Measurements from ENCODE around the gene NPPB. TPM values are rescaled to one million over a fixed set of nuclear protein-coding genes. Genes with fewer than 3 reads are reported as not detected.
A peak's percentile ranks its signal among the peaks of the same experiment; 100 is the strongest.

The NPPB gene
- total RNA-seq, 1 donor from 2014 or later, result not detected

DNA sequence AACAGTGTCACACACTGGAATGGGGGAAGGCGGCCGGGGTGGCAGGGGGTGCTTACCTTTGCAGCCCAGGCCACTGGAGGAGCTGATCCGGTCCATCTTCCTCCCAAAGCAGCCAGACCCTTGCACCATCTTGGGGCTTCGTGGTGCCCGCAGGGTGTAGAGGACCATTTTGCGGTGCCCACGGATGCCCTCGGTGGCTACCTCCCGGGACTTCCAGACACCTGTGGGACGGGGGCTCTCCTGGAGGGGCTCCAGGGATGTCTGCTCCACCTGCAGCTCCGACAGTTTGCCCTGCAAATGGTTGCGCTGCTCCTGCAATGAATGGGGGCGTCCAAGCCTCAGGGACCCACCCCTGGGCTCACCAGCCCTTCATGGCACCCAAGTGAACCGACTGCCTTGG lies 587 bp downstream of the NPPB start:
- DNase-seq (ENCODE audit: low read depth in 2 of 2), result no peak

- no peak for DNase-seq (ENCODE audit: low read depth in 2 of 2)
Observed at GRCh38 chr1:11857164-11857851, 1.4 kb downstream of the NPPB start.

DNA sequence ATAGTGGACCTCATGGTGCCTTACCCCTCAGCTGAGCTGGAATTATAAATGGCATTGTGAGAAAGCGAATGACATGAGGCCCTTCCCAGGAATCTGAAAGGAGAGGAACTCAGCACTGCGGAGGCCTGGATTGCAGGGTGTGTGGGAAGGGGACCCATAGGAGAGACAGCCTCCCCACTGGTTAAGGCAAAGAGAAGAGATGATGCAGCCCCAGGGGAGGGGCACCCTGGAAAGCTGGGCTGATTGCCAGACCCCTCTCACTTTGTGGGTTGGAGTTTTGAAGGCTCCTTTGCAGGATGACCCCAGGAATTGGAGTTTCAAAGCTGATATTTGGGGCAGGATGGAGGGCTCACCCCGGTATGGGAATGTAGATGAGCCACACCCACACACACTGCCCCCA lies 2.0 kb downstream of the NPPB start:
- no peak for DNase-seq (ENCODE audit: low read depth in 2 of 2)

GRCh38 chr1:11855430-11855829 lies 3.3 kb downstream of the NPPB start:
- DNase-seq (ENCODE audit: low read depth in 2 of 2), result no peak

DNA sequence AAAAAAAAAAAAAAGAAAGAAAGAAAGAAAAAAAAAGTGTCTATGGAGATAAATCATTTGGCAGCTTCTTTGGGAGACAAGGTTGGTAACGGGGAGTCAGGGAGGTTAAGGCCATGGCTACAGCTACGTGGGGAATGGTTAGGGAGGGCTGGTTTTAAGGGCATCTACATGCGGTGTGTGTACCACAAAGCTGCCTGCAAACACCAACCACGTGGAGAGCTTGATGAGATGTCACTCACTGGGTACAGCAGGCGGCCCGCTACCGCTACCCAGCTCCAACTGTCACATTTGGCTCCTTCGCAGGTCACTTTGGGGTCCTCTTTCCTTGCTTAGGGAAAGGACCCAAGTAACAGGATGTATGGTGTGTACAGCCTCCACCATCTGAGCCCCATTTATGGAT lies 4.2 kb downstream of the NPPB start:
- no peak for DNase-seq (ENCODE audit: low read depth in 2 of 2)

DNA sequence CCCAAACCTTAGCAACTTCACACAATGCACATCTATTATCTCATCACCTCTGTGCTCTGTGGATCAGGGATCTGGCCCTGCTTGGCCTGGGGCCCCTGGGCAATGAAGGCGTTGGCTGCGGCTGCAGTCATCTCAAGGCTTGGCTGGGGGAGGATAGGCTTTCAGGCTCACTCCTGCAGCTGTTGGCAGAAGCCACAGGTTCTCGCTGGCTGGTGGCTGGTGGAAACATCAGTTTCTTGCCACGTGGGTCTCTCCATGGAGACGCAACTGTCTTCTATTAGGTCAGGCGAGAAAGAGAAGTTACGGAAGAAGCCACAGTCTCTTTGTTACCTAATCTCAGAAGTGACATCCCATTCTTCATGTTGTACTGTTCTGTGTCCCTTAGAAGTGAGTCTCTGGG lies 7.6 kb downstream of the NPPB start:
- DNase-seq (ENCODE audit: low read depth in 2 of 2), result no peak

GRCh38 chr1:11850156-11850555 lies 8.6 kb downstream of the NPPB start:
- DNase-seq (ENCODE audit: low read depth in 2 of 2), result no peak

- no peak for DNase-seq (ENCODE audit: low read depth in 2 of 2)
Observed at GRCh38 chr1:11848373-11848700, 10.4 kb downstream of the NPPB start.

DNA sequence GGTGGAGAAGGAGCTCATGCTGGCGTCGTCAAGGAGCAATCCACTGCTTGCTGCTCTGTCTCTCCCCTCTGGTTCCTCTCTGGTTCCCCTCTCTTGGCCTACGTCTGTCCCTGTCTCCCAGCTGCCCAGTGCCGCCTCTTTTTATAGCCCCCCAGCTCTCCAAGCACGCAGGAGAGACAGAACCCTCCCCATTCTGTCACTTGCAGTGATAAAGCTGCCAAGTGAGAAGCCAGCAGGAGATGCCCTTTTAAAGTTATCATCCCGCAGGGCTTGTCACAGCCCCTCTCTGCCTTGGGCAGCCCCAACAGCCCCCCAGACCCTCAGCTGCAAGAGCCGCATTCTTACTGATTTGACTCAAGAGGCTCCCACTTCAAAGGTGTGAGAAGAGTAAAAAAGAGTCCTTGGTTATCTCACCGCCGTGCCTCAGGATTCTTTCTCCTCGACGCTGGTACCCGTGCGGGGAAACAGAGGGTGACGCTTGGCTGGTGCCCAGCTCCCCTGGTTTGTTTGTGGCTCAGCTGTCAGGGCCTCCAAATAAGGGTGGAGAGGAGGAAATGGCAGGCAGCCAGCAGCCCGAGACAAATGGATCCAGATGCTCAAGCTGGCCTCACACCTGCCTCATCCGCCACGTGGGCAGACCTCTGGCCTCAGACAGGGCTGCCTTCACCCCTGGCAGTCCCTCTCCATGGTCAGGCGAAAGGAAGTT lies 10.9 kb downstream of the NPPB start, which contains the start of gene NPPA:
Gene NPPA (minus strand): TSS at position 117 of the 706 bp plus-strand sequence. CDS start 99 bp downstream, at position 18.
- no peak for DNase-seq (ENCODE audit: low read depth in 2 of 2)

GRCh38 chr1:11845641-11846335 lies 13.0 kb downstream of the NPPB start:
- peak in 1 of 2 donors; percentile 41 for DNase-seq (ENCODE audit: low read depth in 2 of 2)

DNA sequence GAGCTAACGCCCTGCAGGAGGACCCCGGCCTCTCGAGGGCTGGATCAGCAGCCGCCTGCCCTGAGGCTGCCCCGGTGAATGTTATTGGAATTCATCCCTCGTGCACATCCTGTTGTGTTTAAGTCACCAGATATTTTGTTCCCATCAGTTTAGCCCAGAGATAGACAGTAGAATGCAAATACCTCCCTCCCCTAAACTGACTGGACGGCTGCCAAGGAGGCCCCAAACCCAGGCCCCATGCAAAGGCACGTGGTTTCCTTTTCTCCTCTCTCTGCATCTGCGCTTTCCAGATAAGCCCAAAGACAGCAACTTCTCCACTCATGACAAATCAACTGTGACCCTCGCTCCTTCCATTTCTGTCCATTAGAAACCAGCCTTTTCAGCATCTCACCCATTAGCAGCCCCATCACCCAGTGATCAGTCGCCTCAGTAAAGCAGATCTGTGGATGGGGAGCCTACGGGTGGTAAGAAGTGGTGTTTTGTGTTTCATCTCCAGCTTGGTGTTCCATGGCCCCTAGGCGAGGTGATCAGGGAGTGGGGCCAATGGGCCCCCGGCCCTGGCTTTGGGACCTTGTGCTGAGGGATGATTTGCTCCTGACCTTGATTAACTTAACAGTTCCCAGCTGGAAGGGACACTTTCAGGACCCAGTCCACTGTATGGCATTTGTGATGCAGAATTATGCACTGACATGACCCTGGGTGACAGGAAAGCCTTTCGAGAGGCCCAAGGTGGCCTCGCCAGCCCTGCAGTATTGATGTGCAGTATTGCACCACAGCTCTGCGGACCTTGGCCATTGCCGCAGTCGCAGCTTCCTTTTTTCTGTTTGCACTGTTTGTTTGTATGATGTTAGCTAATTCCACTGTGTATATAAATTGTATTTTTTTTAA lies 16.3 kb downstream of the NPPB start:
- DNase-seq (ENCODE audit: low read depth in 2 of 2), result peak; percentile 94 to 97

- DNase-seq (ENCODE audit: low read depth in 2 of 2), result peak in 1 of 2 donors; percentile 43
Observed at GRCh38 chr1:11841245-11842153, 17.2 kb downstream of the NPPB start.

DNA sequence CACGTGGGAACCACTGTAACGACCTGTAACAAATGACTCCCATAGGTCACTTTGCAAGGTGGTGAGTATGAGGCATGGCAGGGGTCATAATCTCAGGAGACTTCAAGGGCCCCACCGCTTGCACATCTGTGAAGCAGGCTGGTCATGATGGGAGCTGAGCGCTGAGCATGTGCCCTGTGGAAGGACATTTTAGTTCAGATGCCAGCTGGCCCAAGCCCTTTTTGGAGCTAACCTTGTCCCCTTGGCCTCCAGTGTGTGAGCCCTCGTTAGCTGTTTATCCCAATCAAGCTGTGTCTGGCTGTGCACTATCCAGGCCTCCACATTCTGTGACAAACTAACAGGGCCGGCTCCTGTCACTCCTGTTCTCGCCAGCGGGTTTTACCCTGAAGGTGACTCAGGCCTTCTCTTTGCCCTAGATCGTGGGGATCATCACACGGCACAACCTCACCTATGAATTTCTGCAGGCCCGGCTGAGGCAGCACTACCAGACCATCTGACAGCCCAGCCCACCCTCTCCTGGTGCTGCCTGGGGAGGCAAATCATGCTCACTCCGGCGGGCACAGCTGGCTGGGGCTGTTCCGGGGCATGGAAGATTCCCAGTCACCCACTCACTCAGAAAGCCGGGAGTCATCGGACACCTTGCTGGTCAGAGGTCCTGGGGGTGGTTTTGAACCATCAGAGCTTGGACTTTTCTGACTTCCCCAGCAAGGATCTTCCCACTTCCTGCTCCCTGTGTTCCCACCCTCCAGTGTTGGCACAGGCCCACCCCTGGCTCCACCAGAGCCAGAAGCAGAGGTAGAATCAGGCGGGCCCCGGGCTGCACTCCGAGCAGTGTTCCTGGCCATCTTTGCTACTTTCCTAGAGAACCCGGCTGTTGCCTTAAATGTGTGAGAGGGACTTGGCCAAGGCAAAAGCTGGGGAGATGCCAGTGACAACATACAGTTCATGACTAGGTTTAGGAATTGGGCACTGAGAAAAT lies 18.7 kb downstream of the NPPB start:
- DNase-seq (ENCODE audit: low read depth in 2 of 2), result peak in 1 of 2 donors; percentile 41

DNA sequence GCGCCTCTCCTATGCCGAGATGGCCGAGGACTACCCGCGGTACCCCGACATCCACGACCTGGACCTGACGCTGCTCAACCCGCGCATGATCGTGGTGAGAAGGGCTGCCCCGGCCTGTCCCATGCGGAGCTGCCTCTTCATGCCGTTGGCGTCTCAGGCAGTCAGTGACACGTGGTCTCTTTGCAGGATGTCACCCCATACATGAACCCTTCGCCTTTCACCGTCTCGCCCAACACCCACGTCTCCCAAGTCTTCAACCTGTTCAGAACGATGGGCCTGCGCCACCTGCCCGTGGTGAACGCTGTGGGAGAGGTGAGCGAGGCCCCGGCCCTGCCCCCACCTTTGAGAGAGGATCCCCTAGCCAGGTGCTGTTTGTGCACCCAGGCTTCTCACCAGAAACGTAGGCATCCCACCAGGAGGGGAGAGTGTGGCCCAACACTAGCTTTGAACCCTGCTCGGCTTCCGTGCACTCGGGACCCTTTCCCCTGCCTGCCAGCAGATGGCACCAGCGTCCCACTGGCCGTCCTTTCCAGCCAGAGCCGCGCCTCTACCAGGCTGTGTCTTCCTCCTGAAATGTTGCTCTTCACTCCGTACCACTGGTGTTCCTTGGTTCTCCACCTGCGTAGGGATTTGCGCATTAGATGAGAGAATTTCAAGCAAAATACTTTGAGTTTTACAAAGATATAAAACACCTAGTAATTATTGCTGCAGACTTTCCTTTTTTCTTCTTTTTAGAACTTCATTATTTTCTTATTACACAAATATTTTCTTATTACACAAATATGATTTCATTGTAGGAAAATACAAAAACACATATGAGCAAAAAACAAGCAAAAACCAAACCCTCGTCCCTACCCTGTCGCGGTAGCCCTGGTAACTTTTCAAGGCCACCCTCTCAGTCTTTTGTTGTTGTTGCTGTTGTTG lies 20.1 kb downstream of the NPPB start:
- peak in 1 of 2 donors; percentile 58 for DNase-seq (ENCODE audit: low read depth in 2 of 2)

DNA sequence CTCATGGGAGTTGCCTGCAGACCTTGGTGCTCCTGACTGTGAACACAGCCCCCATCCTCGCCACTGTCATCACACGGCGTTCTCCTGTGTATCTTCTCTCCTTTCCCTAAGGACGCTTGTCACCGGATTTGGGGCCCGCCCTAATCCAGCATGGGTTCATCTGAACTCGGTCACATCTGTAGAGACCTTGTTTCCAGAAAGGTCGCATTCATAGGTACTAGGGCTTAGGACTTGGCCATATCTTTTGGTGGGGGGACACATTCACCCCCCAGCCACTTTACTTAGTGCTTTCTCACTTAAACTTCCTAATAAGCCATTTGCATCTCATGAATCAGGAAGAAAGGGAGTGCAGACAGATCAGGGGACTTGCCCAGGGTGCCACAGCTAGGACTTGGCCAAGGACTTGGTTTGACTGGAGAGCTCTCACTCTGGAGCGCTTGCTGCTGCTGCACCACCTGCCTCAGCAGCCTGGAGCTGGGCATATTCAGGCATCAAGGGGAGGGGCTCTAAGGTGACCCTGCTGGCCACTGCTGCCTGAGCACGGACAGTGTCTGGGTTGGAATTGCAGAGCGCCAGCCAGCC lies 20.9 kb downstream of the NPPB start:
- no peak for DNase-seq (ENCODE audit: low read depth in 2 of 2)

DNA sequence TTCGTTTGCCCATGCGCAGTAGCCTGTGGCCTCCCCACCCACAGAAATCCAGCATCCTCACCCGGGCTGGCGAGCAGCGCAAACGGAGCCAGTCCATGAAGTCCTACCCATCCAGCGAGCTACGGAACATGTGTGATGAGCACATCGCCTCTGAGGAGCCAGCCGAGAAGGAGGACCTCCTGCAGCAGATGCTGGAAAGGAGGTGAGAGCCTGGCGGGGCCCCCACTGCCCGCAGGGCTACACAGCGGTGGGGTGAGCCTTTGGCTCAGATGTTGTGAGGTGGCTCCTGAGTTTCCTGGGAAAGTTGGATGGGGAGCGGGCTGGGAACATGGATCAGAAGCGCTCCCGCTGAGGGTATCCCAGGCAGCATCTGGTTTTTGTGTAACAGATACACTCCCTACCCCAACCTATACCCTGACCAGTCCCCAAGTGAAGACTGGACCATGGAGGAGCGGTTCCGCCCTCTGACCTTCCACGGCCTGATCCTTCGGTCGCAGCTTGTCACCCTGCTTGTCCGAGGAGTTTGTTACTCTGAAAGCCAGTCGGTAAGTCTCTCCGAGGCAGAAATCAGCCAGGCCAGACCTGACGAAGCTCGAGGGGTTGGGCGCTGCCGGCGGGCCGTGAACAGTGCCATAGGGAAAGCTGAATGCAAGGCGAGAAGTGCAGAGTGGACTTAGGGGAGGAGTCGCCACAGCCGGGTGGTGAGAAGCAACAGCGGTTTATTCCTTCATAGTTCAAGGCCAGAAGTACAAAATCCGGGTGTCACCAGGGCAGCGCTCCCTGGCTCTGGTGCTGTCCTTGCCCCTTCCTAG lies 21.6 kb downstream of the NPPB start:
- no peak for DNase-seq (ENCODE audit: low read depth in 2 of 2)
